Stimulated activated CD4-positive, alpha-beta T cell treated with anti-CD3 and anti-CD28 coated beads, Interleukin-1b, Interleukin-23, amount 100 ng/mL, for 4 hours (primary cell): Measurements from ENCODE around the gene BAK1.
"Not testable (repeated sequence)": the region's sequence is repeated elsewhere in the genome, so short reads cannot be mapped to it uniquely, and the experiment has no call there.

ENCODE experiments used
- DNase-seq, 2 donors: peaks; one replicate each; pipeline ENCODE4 v3.0.0-alpha.2; 2020; ENCODE audit warnings: low read depth in 2 of 2

The BAK1 gene

GRCh38 chr6:33586108-33586640 is 6.1 kb upstream of the BAK1 start:
- no peak for DNase-seq

- DNase-seq, result peak; percentile 84 to 89
Measured at GRCh38 chr6:33585403-33586107, 5.5 kb upstream of the BAK1 start.

- no peak for DNase-seq
Measured at GRCh38 chr6:33584700-33585402, 4.8 kb upstream of the BAK1 start.

GRCh38 chr6:33583591-33584155 is 3.6 kb upstream of the BAK1 start:
- no peak for DNase-seq

GRCh38 chr6:33581186-33581585 is 1.1 kb upstream of the BAK1 start:
- DNase-seq, result no peak

- DNase-seq, result no peak
Measured at GRCh38 chr6:33578588-33579011, 1.5 kb downstream of the BAK1 start.

GRCh38 chr6:33578164-33578563 is 1.9 kb downstream of the BAK1 start:
- DNase-seq, result no peak

GRCh38 chr6:33577718-33578117 is 2.4 kb downstream of the BAK1 start:
- no peak for DNase-seq

GRCh38 chr6:33577106-33577535 is 3.0 kb downstream of the BAK1 start:
- DNase-seq, result no peak

- DNase-seq, result no peak
Measured at GRCh38 chr6:33576668-33577067, 3.4 kb downstream of the BAK1 start.

GRCh38 chr6:33575211-33575610 is 4.9 kb downstream of the BAK1 start:
- no peak for DNase-seq

GRCh38 chr6:33571637-33572316 is 8.3 kb downstream of the BAK1 start:
- no peak for DNase-seq

GRCh38 chr6:33570806-33571636 is 9.1 kb downstream of the BAK1 start:
- DNase-seq, result peak; percentile 80 to 82

GRCh38 chr6:33568826-33569570 is 11.1 kb downstream of the BAK1 start:
- no peak for DNase-seq

- DNase-seq, result no peak
Measured at GRCh38 chr6:33567836-33568235, 12.2 kb downstream of the BAK1 start.

- no peak for DNase-seq
Measured at GRCh38 chr6:33566182-33567084, 13.6 kb downstream of the BAK1 start.

- no peak for DNase-seq
Measured at GRCh38 chr6:33558801-33559200, 21.3 kb downstream of the BAK1 start.

GRCh38 chr6:33557376-33557775 is 22.7 kb downstream of the BAK1 start:
- no peak for DNase-seq

GRCh38 chr6:33552883-33553282 is 27.2 kb downstream of the BAK1 start:
- DNase-seq, result not testable (repeated sequence)
